A673 (cell line): ENCODE measurements around the gene LPP. TPM values are rescaled to one million over a fixed set of nuclear protein-coding genes. Genes with fewer than 3 reads are reported as not detected.

Source experiments
- BruUV-seq: library from RNA; stranded (reverse); fragments of 400-500 nt; replicated peaks from 2 replicates; lab custom pipeline; 2021; lab: Mats Ljungman, UMichigan
- CTCF ChIA-PET: fragments of 300-600 bp; sonication (Branson Sonifier 250); formaldehyde crosslinking; loops from one replicate; lab custom pipeline; 2022; ENCODE audit warnings: antibody characterized with exemption; lab: Charles Lee
- POLR2A ChIA-PET: fragments of 300-600 bp; sonication (Branson Sonifier 250); formaldehyde crosslinking; loops from one replicate; lab custom pipeline; 2022; ENCODE audit warnings: antibody characterized with exemption; ENCODE audit not compliant: low non-redundant PET; lab: Charles Lee
- DNase-seq: peaks from one replicate; pipeline ENCODE4 v3.0.0-alpha.2; 2015; ENCODE audit warnings: low spot score
- H3K27ac ChIP-seq: fragments of 200-600 bp; sonication (generic); 2 replicates; pipeline ENCODE4 v1.5.1; 2016; ENCODE audit warnings: mixed run types, low read depth, mild to moderate bottlenecking, mixed read lengths, antibody characterized with exemption, low read length; ENCODE audit not compliant: poor library complexity, severe bottlenecking
- H3K27me3 ChIP-seq: fragments of 200-600 bp; sonication (generic); replicated peaks from 2 replicates; pipeline ENCODE4 v1.6.1; 2017; ENCODE audit warnings: mixed run types, low read depth, mild to moderate bottlenecking, mixed read lengths, antibody characterized with exemption, low read length; ENCODE audit not compliant: insufficient read depth, poor library complexity
- H3K36me3 ChIP-seq: fragments of 200-600 bp; sonication (generic); 2 replicates; pipeline ENCODE4 v1.6.1; 2016; ENCODE audit warnings: mixed run types, mild to moderate bottlenecking, mixed read lengths, antibody characterized with exemption, low read length; ENCODE audit not compliant: insufficient read depth, poor library complexity, severe bottlenecking
- H3K4me1 ChIP-seq: fragments of 200-600 bp; sonication (generic); 2 replicates; pipeline ENCODE4 v1.6.1; 2017; ENCODE audit warnings: mixed run types, mild to moderate bottlenecking, mixed read lengths, antibody characterized with exemption, low read length; ENCODE audit not compliant: insufficient read depth, poor library complexity, severe bottlenecking
- H3K4me3 ChIP-seq: fragments of 200-600 bp; sonication (generic); 2 replicates; pipeline ENCODE4 v1.5.1; 2016; ENCODE audit warnings: low read depth, mixed run types, mild to moderate bottlenecking, mixed read lengths, low read length; ENCODE audit not compliant: poor library complexity, severe bottlenecking
- H3K9me3 ChIP-seq: fragments of 200-600 bp; sonication (generic); 2 replicates; pipeline ENCODE4 v1.6.1; 2016; ENCODE audit warnings: mixed run types, low read depth, mild to moderate bottlenecking, mixed read lengths, antibody characterized with exemption, low read length; ENCODE audit not compliant: poor library complexity, severe bottlenecking
- CTCF ChIP-seq: fragments of 300-800, 200-600 bp; sonication (generic); conservative IDR thresholded peaks from 2 replicates; pipeline ENCODE4 v1.5.1; 2017; ENCODE audit warnings: low read depth, mild to moderate bottlenecking, antibody characterized with exemption, low read length, moderate library complexity, mixed read lengths
- EZH2 ChIP-seq: fragments of 200-600 bp; sonication (generic); IDR thresholded peaks from 2 replicates; pipeline ENCODE4 v1.6.1; 2017; ENCODE audit warnings: borderline replicate concordance, low read depth, mild to moderate bottlenecking, mixed read lengths, antibody characterized with exemption, low read length; ENCODE audit not compliant: poor library complexity, severe bottlenecking
- intact Hi-C: fragments of 100-400 bp; cut with micrococcal nuclease; formaldehyde crosslinking; loops from one replicate; pipeline ENCODE4 v1.10.0; 2022; ENCODE audit not compliant: unreplicated experiment
- total RNA-seq: library from RNA; stranded (reverse); gene quantifications from 2 replicates; pipeline ENCODE4 v1.2.3, GENCODE V29; 2021

LPP gene
- total RNA-seq, 1 experiment from 2014 or later, result 39.7 TPM

GRCh38 chr3:188590557-188590956 is 436.6 kb downstream of the LPP start:
- intact Hi-C loops, result no loop called here
- BruUV-seq, result no TSS peak
- ChIA-PET CTCF (no interaction called here), POLR2A (no interaction called here)
- no peaks in the 10 kb centered on the region for H3K9me3 ChIP-seq
- no peaks in the 10 kb centered on the region for H3K36me3 ChIP-seq
- peaks cover 3% of the 10 kb centered on the region for H3K4me1 ChIP-seq
- no peaks in the 10 kb centered on the region for H3K27me3 ChIP-seq
- no peak overlapping the region for H3K4me3 ChIP-seq
- no peak overlapping the region for H3K27ac ChIP-seq
- no peak for TF ChIP-seq EZH2
- no peak for DNase-seq

- Histone ChIP-seq H3K4me1 (no peaks in the 10 kb centered on the region), H3K27ac (no peak overlapping the region), H3K4me3 (no peak overlapping the region), H3K36me3 (no peaks in the 10 kb centered on the region), H3K27me3 (no peaks in the 10 kb centered on the region), H3K9me3 (no peaks in the 10 kb centered on the region)
- TF ChIP-seq CTCF (no peak), EZH2 (no peak)
- ChIA-PET CTCF (no interaction called here), POLR2A (interaction anchor here (0.6 kb wide), 1 partner anchor 12 kb away, joined by 4 read pairs; no protein-coding TSS in a partner anchor)
- DNase-seq, result peak; percentile 17
- intact Hi-C loops, result no loop called here
- BruUV-seq, result no TSS peak
These were observed 440.2 kb downstream of the LPP start for GRCh38 chr3:188594139-188594538.

GRCh38 chr3:188595890-188596376 is 442.0 kb downstream of the LPP start:
- Histone ChIP-seq H3K27me3 (no peaks in the 10 kb centered on the region), H3K9me3 (no peaks in the 10 kb centered on the region), H3K36me3 (no peaks in the 10 kb centered on the region), H3K27ac (no peak overlapping the region), H3K4me3 (no peak overlapping the region), H3K4me1 (no peaks in the 10 kb centered on the region)
- DNase-seq, result no peak
- no TSS peak for BruUV-seq
- intact Hi-C loops, result no loop called here
- ChIA-PET POLR2A (no interaction called here), CTCF (no interaction called here)
- no peak for TF ChIP-seq EZH2
- TF ChIP-seq CTCF, result no peak

GRCh38 chr3:188598894-188599293 is 444.9 kb downstream of the LPP start:
- H3K4me3 ChIP-seq, result no peak overlapping the region
- no peaks in the 10 kb centered on the region for H3K36me3 ChIP-seq
- intact Hi-C loops, result no loop called here
- H3K27me3 ChIP-seq, result no peaks in the 10 kb centered on the region
- ChIA-PET POLR2A (no interaction called here), CTCF (no interaction called here)
- H3K9me3 ChIP-seq, result no peaks in the 10 kb centered on the region
- TF ChIP-seq EZH2 (no peak), CTCF (no peak)
- no peak overlapping the region for H3K27ac ChIP-seq
- H3K4me1 ChIP-seq, result no peaks in the 10 kb centered on the region
- no peak for DNase-seq
- no TSS peak for BruUV-seq
